ENCODE measurements around the gene ADCY5.

The ADCY5 gene

DNA sequence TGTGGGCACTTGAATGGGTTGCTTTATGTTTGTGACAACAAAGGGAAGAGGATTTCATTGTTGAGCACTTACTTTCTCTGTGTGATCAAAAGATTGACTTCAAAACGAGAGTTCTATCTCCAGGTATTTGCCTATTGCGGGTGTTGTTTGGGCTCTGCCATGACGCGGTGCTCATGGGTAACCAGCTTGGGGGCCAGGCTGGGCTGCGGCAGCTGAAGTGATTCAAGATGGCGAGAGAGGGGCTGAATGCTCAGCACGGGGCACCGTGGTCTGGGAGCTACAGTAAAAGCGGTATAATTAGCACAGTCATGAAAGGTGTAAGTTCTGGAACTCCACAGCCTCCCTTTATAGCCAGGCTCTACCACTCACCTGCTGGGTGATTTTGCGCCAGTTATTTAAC is 31.0 kb upstream of the ADCY5 start:
- no peak overlapping the region for H3K4me3 ChIP-seq (ENCODE audit: low read depth, low read length)
- DNase-seq (ENCODE audit: low read depth, low spot score): no peak
- ChIA-PET CTCF (interaction anchor here (0.9 to 1.1 kb wide), 2 partner anchors 9 kb away, joined by 3 to 5 read pairs; no protein-coding TSS in a partner anchor), POLR2A (no interaction called here)
- TF ChIP-seq, protein P1, sequence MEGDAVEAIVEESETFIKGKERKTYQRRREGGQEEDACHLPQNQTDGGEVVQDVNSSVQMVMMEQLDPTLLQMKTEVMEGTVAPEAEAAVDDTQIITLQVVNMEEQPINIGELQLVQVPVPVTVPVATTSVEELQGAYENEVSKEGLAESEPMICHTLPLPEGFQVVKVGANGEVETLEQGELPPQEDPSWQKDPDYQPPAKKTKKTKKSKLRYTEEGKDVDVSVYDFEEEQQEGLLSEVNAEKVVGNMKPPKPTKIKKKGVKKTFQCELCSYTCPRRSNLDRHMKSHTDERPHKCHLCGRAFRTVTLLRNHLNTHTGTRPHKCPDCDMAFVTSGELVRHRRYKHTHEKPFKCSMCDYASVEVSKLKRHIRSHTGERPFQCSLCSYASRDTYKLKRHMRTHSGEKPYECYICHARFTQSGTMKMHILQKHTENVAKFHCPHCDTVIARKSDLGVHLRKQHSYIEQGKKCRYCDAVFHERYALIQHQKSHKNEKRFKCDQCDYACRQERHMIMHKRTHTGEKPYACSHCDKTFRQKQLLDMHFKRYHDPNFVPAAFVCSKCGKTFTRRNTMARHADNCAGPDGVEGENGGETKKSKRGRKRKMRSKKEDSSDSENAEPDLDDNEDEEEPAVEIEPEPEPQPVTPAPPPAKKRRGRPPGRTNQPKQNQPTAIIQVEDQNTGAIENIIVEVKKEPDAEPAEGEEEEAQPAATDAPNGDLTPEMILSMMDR (IDR thresholded peaks at IDR 0.05; ENCODE audit: insufficient read depth, low read length, missing control alignments): no peak

DNA sequence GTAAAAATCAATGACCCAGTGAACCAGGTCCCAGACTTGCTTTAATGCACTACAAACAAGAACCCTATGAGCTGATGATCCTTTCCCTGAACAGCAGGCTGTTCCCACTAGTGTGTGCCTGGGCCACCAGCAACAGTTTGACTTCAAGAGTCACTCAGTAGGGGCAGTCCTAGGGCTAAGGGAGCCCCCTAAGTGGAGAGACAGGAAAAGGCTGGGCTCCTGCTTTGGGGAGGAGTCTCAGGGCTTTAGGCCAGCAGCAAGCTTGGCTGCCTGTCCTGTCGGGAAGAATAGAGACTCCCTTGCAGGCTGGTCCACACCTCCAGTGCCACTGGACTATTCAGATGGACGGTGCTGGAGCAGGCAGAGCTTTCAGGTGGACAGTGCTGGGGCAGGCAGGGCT is 29.4 kb upstream of the ADCY5 start:
- DNase-seq (ENCODE audit: low read depth, low spot score): no peak
- POLR2A ChIA-PET: no interaction called here
- CTCF ChIA-PET: interaction anchor here (0.9 to 1.0 kb wide), 2 partner anchors 11 to 12 kb away, joined by 3 read pairs; no protein-coding TSS in a partner anchor
- no peak overlapping the region for H3K4me3 ChIP-seq (ENCODE audit: low read depth, low read length)
- TF ChIP-seq, protein P1 (IDR thresholded peaks at IDR 0.05; ENCODE audit: insufficient read depth, low read length, missing control alignments): no peak

DNA sequence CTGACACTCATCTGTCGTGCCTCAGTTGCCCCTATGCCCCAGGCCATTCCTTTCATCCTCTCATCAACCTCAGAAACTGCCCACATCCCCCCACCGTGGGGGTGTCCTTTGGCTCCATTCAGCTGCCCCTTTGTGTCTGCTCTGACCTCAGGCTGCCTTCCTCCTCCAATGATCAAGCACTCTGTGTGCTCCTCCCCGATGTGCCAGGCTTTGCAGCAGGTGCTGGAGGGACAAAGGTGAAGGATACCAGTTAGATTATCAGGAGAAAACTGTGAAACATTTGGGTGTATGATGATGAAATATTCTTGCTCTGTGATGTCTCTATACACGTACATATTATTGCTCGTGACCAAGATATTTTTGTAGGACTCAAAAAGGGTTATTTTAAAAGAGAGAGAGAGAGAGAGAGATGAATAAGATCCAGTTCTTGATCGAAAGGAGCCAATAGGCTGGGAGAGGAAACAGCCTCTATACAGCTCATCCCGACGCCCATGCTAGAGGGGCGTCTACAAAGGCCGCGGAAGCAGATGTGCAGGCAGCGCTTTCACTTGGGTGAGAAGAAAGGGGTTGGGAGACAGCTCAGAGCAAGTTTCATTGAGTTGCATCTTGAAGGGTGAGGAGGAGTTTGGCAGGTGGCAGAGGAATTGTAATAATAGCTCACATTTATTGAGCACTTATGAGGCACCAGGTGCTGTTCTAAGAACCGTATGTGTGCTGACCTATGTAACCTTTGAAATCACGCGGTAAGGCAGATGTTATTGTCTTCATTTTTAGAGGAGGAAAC is 28.3 kb upstream of the ADCY5 start:
- TF ChIP-seq, protein P1 (IDR thresholded peaks at IDR 0.05; ENCODE audit: insufficient read depth, low read length, missing control alignments): no peak
- ChIA-PET CTCF (interaction anchor here (2.7 kb wide), 1 partner anchor 13 kb away, joined by 15 read pairs; no protein-coding TSS in a partner anchor), POLR2A (no interaction called here)
- no peak overlapping the region for H3K4me3 ChIP-seq (ENCODE audit: low read depth, low read length)
- no peak for DNase-seq (ENCODE audit: low read depth, low spot score)

DNA sequence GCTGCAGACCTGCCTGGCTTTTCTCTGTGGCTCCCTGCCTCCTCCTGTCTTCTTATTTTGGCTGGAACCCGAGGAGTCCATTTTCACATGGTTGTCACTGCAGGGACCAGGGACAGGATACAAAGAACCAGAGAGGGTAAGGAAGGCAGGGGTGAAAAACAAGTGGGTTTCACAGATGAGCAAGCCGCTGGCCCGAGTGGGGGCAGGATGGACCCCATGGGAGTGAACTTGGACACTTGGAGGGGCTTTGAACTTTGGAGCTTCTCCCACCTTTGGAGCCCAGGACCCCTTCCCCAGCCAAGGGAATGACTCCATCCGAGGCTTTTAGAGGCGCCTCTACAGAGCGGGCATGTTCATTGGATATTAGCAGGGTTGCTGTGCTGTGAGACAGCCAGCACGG is 26.9 kb upstream of the ADCY5 start:
- CTCF ChIA-PET: interaction anchor here (1.3 to 2.7 kb wide), 3 partner anchors 14 to 147 kb away, joined by 3 to 15 read pairs (median 4); partner anchors contain the start of gene ADCY5
- no peak for DNase-seq (ENCODE audit: low read depth, low spot score)

DNA sequence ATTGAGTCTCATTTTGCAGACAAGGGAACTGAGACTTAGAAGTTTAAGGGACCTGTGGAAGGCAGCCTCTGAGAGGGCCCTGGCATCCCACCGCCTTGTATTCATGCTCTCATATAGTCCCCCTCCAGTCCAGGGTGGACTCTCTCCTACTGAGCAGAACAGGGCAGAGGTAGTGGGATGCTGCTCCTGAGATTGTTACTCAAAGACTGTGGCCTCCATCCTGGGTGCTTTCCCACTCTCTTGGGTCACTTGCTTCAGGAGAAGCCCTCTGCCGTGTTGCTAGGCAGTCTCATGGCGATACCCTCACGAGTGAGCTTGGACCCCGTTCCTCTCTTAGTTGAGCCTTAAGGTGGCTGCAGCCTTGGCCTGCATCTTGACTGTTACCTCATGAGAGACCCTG is 22.2 kb upstream of the ADCY5 start:
- ChIA-PET CTCF (interaction anchor here (0.8 to 1.6 kb wide), 2 partner anchors 18 kb away, joined by 3 read pairs; no protein-coding TSS in a partner anchor), POLR2A (no interaction called here)
- no peak for DNase-seq (ENCODE audit: low read depth, low spot score)
- no peak overlapping the region for H3K4me3 ChIP-seq (ENCODE audit: low read depth, low read length)
- TF ChIP-seq, protein P1 (IDR thresholded peaks at IDR 0.05; ENCODE audit: insufficient read depth, low read length, missing control alignments): no peak

More for the DNA sequence above, 26.9 kb upstream of the ADCY5 start:
- H3K4me3 ChIP-seq (ENCODE audit: low read depth, low read length): no peak overlapping the region
- POLR2A ChIA-PET: no interaction called here
- TF ChIP-seq, protein P1 (IDR thresholded peaks at IDR 0.05; ENCODE audit: insufficient read depth, low read length, missing control alignments): no peak

DNA sequence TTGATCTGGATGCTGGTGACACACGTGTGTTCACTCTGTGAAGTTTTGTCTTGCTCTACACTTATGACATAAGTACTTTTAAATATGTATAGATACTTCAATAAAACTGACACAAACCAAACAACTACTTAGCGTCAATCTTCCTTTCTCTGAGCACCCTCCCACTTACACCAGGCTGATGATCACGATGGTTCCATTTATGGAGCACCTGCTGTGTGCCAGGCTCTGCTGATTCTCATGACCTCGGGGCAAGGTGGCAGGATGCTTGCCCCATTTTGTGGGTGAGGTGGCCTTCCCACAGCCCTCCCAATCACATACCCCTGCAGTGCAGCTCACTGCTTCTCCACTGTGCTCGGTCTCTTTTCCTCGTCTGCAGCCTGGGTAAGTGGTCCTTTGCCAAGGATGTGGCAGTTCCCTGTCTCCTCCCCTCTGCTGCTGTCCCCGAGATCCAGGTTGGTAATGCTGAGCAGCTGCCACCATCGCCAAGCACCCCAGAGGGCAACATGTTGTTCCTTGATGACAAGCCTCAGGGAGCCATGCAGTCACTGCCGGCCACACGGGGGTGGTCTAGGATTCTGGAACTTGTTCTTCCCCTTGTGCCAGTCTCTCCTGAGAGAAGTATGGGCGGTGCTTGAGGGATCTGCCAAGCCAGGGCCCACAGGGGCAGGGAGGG is 20.6 kb upstream of the ADCY5 start:
- TF ChIP-seq, protein P1 (IDR thresholded peaks at IDR 0.05; ENCODE audit: insufficient read depth, low read length, missing control alignments): no peak
- DNase-seq (ENCODE audit: low read depth, low spot score): no peak
- CTCF ChIA-PET: no interaction called here
- H3K4me3 ChIP-seq (ENCODE audit: low read depth, low read length): no peak overlapping the region
- POLR2A ChIA-PET: no interaction called here

All from AG04449 (cell line).